ENCODE data around the gene TMED1. TPM values are rescaled to one million over a fixed set of nuclear protein-coding genes. Genes with fewer than 3 reads are reported as not detected.
A peak's percentile ranks its signal among the peaks of the same experiment; 100 is the strongest.
"Not testable (repeated sequence)": the region's sequence is repeated elsewhere in the genome, so short reads cannot be mapped to it uniquely, and the experiment has no call there.

TMED1 gene, protein sequence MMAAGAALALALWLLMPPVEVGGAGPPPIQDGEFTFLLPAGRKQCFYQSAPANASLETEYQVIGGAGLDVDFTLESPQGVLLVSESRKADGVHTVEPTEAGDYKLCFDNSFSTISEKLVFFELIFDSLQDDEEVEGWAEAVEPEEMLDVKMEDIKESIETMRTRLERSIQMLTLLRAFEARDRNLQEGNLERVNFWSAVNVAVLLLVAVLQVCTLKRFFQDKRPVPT
- polyA plus RNA-seq, result 100 to 1,000 TPM in 1 of 3 donors, 10 to 100 TPM in 2; 60.1 to 103 (median 88.5) TPM

DNA sequence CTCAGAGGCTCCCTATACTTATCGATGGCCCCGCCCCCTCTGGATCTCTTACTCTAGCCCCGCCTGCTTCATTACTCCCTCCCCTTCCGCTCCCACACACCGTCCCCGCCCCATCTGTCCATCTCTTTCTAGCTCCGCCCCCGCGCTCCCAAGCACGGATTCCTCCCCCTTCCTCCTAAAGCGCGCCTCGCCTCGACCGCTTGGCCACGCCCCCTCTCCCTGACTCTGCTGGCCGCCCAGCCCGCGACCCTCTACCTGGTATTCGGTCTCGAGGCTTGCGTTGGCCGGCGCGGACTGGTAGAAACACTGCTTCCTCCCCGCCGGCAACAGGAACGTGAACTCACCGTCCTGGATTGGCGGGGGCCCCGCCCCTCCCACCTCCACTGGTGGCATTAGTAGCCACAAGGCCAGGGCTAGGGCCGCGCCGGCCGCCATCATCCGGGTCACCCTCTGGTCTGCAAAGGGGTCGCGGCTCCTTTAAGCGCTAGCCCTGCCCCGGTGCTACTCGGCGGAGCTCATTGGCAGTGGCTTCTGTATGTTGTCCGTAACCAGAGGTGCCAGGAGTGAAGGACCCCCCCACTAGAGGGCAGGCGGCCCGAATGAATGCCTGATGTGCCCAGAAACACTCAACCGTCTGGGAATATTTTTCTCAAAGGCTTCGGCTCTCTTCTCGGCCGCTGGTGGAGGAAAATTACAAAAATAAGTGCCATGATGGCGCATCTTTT lies at the start of gene TMED1:
TSS of gene TMED1 (minus strand) at position 459 of the 725 bp plus-strand sequence. CDS start at position 438, 21 bp downstream.
- Mint-ChIP-seq H3K4me3 (peak within 1 kb of the TSS; percentile 95 to 99 (median 97)), H3K9me3 (no peaks in the 10 kb centered on the region), H3K4me1 (peaks cover 13 to 19% of the 10 kb centered on the region in 2 donors), H3K36me3 (peaks cover 0 to 4% (median 3%) of the 10 kb centered on the region in 3 donors), H3K27me3 (ENCODE audit: low read depth in 3 of 3) (peaks cover 14 to 33% (median 28%) of the 10 kb centered on the region in 3 donors), H3K27ac (peak within 1 kb of the TSS; percentile 98 to 100 (median 100))
- DNase-seq, result peak; percentile 95 to 96 (median 96)

DNA sequence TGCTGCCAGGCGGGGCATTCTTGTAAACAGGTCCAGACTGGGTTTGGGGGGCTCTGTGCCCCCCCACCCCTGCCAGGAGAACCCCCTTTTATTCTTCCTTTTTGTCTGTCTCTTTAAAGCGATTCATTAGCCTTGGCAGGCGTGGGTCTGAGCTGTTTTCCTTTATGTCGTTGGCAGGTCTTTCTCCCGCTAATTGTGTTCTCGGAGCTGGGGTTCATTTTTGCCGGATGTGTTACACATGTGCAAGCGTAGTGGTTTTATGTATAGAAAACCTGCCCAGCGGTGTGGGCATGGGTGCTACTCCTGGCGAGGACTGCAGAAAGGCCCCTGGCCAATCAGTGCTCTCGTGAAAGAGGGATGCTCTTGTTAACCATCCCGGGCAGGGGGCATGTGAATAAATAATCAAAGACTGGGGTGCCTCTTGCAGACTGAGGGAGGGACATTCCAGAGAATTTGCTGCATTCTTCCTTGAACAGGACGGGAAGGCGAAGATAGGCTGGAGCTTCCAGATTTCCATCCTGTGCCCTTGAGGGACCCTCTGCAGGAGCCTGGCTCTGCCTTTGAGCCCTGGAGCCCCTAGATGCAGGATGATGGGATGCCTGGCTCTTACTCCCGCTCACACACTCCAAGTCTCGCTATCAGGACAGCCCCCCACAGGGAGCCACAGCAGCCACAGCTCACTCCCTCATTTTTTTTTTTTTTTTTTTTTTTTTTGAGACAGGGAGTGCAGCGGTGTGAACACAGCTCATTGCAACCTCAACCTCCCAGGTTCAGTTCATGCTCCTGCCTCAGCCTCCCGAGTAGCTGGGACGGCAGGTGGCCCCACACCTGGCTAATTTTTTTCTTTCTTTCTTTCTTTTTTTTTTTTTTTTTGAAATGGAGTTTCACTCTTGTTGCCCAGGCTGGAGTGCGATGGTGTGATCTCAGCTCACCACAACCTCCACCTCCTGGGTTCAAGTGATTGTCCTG lies 49.5 kb upstream of the TMED1 start:
- DNase-seq, result no peak
- peaks cover 0 to 2% of the 10 kb centered on the region in 2 donors for H3K4me1 Mint-ChIP-seq
- no peaks in the 10 kb centered on the region for H3K9me3 Mint-ChIP-seq
- no peaks in the 10 kb centered on the region for H3K27me3 Mint-ChIP-seq (ENCODE audit: low read depth in 3 of 3)
- H3K27ac Mint-ChIP-seq, result no peak overlapping the region
- H3K4me3 Mint-ChIP-seq, result no peak overlapping the region
- H3K36me3 Mint-ChIP-seq, result no peaks in the 10 kb centered on the region

DNA sequence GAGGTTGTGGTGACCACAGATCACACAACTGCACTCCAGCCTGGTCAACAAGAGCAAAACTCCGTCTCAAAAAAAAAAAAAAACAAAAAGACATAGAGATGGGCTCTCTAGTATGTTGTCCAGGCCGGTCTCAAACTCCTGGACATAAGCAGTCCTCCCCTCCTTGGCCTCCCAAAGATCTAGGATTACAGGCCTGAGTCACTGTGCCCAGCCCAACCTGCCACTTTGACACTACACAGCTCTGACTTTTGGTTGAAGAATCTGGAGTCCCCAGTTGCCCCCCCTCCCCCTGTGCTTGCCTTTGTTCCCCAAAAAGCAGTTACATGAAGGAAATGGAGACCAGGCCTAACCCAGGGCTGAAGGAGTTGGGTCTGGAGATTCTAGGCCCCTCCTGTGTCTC lies 48.3 kb upstream of the TMED1 start:
- no peaks in the 10 kb centered on the region for H3K27me3 Mint-ChIP-seq (ENCODE audit: low read depth in 3 of 3)
- DNase-seq, result no peak
- no peak overlapping the region for H3K4me3 Mint-ChIP-seq
- H3K4me1 Mint-ChIP-seq, result peaks cover 2 to 4% of the 10 kb centered on the region in 2 donors
- H3K36me3 Mint-ChIP-seq, result no peaks in the 10 kb centered on the region
- no peaks in the 10 kb centered on the region for H3K9me3 Mint-ChIP-seq
- no peak overlapping the region for H3K27ac Mint-ChIP-seq

DNA sequence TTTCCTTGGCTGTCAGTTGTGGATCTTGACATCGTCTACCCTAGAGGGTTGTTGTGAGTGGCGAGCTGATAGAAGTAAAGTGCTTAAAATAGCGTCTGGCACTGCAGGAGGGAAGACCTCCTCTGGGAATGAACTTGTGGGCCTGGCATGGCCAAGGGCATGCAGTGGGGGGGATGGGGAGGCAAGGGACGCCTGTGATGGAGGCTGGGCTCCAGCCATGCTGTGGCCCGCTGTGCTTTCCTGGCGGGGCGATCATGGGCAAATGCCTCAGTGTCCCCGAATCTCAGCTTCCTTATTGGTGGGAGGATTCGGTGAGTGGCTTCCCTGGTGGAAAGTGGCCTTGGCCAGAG lies 46.1 kb upstream of the TMED1 start:
- no peaks in the 10 kb centered on the region for H3K27me3 Mint-ChIP-seq (ENCODE audit: low read depth in 3 of 3)
- H3K27ac Mint-ChIP-seq, result no peak overlapping the region
- H3K9me3 Mint-ChIP-seq, result no peaks in the 10 kb centered on the region
- H3K36me3 Mint-ChIP-seq, result no peaks in the 10 kb centered on the region
- H3K4me3 Mint-ChIP-seq, result no peak overlapping the region
- peaks cover 8 to 15% of the 10 kb centered on the region in 2 donors for H3K4me1 Mint-ChIP-seq
- DNase-seq, result no peak

DNA sequence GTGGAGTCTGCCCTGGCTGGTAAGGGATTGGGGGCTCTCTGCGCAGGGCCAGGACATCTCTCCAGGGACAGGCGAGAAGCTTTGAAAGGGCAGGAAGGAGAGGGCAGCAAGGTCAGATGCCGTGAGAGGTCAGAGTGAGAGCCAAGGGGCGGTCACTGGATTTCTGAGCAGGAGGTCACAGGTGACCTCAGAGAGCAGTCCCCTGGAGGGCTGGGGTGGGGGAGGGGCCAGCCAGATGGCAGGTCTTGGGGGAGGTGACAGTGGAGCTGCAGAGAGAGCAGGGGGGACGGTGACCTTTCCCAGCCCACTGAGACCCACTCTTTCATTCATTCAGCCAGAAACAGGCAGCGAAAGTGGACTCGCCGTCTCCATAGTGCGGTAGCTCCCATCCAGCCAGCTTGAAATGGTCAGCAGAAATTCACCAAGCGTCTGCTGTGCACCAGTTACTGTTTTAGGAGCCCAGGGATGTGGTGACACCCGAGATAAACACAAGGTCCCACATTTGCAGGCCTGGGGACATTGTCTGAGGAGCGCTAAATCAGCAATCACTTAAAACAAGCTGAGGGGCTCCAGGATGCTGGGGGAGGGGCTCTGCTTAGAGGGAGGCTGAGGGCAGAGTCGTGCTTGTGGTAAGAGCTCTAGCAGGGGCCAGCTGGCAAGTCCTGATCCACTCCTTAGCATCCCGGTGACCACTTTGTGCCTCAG lies 45.5 kb upstream of the TMED1 start:
- no peaks in the 10 kb centered on the region for H3K36me3 Mint-ChIP-seq
- peaks cover 8 to 15% of the 10 kb centered on the region in 2 donors for H3K4me1 Mint-ChIP-seq
- H3K27me3 Mint-ChIP-seq (ENCODE audit: low read depth in 3 of 3), result no peaks in the 10 kb centered on the region
- no peak overlapping the region for H3K4me3 Mint-ChIP-seq
- H3K9me3 Mint-ChIP-seq, result no peaks in the 10 kb centered on the region
- DNase-seq, result no peak
- H3K27ac Mint-ChIP-seq, result no peak overlapping the region

DNA sequence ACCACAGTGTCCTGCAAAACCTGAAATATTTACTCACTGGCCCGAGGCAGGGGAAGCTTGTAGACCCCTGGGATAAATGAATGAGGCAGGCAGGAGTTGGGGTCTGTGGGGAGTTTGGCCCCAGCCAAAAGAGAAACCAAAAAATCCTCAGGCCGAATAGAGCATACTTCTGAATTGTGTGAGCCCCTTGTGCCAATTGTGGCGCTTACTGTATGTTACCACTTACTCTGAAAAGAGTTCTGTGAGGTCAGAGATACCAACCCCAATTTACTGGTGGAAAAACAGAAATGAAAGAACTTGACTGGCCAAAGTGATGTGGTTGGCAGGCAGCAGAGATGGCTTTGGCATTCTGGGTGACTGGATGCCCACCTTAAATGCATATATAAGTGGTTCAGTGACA lies 42.2 kb upstream of the TMED1 start:
- H3K27me3 Mint-ChIP-seq (ENCODE audit: low read depth in 3 of 3), result no peaks in the 10 kb centered on the region
- no peak overlapping the region for H3K4me3 Mint-ChIP-seq
- DNase-seq, result no peak
- peak overlapping the region in 4 of 6 donors; percentile 15 to 78 (median 30) for H3K27ac Mint-ChIP-seq
- H3K9me3 Mint-ChIP-seq, result no peaks in the 10 kb centered on the region
- H3K4me1 Mint-ChIP-seq, result peaks cover 7 to 15% of the 10 kb centered on the region in 2 donors
- no peaks in the 10 kb centered on the region for H3K36me3 Mint-ChIP-seq

DNA sequence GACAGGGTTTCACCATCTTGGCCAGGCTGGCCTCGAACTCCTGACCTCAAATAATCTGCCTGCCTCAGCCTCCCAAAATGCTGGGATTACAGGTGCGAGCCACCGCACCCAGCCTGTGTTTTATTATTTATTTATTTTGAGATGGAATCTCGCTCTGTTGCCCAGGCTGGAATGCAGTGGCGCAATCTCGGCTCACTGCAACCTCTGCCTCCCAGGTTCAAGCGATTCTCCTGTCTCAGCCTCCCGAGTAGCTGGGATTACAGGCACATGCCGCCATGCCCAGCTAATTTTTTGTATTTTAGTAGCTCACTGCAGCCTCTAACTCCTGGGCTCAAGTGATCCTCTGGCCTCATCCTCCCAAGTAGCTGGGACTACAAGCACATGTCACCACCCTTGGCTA lies 41.6 kb upstream of the TMED1 start:
- H3K27ac Mint-ChIP-seq; H3K36me3 Mint-ChIP-seq; DNase-seq; H3K9me3 Mint-ChIP-seq; H3K27me3 Mint-ChIP-seq (ENCODE audit: low read depth in 3 of 3); H3K4me3 Mint-ChIP-seq: not testable (repeated sequence)
- peaks cover 12 to 19% of the 10 kb centered on the region in 2 donors for H3K4me1 Mint-ChIP-seq

DNA sequence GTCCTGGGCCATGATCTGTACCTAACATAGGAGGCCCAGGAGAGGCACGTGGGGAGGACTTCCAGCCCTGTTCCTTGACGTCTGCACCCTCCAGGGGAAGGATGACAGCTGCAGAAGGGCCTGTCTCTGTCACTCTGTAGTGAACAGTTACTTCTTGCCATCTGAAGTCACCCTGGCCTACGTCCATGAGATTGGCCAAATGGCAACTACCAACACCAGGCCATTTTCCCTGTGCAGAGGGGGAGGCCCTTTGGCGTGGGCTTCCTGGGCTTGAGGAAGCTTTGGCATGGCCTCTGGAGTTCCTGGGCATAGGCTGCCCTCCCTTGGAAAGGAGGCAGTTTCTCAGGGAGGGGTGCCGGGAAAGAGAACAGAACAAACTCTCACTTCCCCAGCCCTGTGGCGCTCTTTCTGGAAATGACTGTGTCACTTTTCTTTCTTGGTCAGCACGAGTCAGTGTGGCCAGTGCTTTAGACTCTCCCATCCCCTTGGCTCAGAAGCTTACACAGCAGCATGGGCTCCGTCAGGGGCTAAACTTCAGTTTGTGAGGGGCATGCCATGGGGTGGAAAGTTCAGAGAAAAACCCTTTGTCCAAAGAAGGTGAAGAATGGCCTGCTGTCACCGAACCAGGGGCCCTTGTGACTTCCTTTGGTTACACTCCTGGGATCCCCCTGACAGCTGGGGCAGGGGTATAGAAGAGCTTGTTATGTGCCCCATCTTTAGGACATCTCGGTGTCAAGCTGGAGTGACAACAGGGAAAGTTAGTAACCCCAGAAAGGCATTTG lies 40.6 kb upstream of the TMED1 start:
- Mint-ChIP-seq H3K4me1 (peaks cover 15 to 23% of the 10 kb centered on the region in 2 donors), H3K36me3 (no peaks in the 10 kb centered on the region), H3K4me3 (no peak overlapping the region), H3K9me3 (no peaks in the 10 kb centered on the region), H3K27me3 (ENCODE audit: low read depth in 3 of 3) (peaks cover 0 to 10% (median 5%) of the 10 kb centered on the region in 3 donors), H3K27ac (no peak overlapping the region)
- DNase-seq, result no peak

DNA sequence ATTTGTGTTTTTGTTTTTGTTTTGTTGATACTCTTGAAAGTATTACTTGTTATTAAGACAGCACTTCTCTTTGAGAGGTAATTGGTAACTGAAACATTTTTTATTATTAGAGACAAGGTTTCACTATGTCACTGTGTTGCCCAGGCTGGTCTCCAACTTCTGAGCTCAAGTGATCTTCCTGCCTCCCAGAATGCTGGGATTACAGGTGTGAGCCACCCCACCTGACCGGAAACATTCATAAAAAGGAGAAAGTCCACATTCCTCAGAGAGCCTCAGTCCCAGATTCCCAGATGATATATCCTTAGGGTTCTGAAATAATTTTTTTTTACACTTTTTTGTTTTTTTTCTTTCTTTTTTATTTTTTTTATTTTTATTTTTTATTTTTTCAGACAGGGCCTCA lies 38.0 kb upstream of the TMED1 start:
- Mint-ChIP-seq H3K9me3 (no peaks in the 10 kb centered on the region), H3K4me3 (peak overlapping the region; percentile 29 to 68 (median 54)), H3K27ac (peak overlapping the region in 1 of 6 donors; percentile 65), H3K36me3 (no peaks in the 10 kb centered on the region), H3K4me1 (peaks cover 18 to 19% of the 10 kb centered on the region in 2 donors), H3K27me3 (ENCODE audit: low read depth in 3 of 3) (peaks cover 1 to 14% (median 5%) of the 10 kb centered on the region in 3 donors)
- no peak for DNase-seq

DNA sequence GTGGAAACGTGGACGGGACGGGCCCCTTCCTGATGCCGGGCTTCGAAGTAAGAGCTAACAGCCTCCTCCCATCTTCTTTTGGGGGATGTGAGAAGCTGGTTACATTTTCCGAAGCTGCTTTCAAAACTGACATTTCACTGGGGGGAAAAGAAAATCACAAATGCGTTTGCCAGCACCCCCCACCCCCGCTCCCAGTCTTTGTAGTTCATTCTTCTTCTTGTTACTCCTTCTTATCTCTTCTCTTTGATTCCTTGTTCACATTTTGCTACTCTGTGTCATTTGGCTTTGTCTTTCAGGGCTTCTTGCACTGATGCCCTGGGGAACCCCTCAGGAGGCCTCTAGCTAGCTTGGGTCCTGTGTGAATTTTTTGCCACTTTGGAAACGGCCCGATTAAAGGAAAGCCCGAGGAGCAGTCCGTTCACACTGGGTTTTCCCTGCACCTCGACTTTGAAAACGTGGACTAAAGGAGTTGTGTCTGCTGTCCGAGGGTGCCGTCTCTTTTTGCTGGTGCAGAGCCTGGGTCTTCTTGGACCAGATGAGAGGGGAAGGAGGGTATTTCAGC lies 36.6 kb upstream of the TMED1 start:
- Mint-ChIP-seq H3K4me1 (peaks cover 15 to 22% of the 10 kb centered on the region in 2 donors), H3K9me3 (no peaks in the 10 kb centered on the region)
- DNase-seq, result no peak

DNA sequence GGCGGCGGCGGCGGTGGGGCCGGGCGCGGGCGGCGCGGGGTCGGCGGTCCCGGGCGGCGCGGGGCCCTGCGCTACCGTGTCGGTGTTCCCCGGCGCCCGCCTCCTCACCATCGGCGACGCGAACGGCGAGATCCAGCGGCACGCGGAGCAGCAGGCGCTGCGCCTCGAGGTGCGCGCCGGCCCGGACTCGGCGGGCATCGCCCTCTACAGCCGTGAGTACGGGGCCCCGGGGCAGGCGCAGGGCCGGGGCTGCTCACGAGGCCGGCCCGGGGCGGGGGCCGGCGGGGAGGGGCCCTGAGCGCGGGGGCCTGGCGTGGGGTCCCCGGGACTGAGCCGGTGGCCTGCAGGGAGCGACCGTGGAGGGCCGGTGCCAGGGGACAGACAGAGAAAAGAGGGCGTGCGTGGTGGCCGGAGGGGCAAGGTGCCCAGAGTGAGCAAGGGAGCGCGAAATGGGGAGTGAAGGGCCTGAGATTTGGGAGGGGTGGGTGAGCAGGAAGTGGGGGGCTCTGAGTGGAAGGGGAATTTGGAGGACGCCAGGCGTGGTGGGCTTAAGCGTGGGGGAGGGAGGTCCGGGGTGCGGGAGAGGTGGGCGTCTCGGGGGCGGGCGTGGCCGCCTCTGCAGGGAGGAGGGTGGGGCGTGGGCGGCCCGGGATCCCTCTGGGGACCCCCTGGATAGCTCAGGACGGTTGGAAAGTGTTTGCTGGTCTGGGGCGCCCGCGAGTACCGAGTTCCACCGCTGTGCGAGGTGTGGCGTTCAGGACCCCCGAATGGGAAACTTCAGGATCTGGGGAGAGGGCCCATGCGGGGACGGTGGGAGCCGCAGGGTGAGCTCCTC lies 35.9 kb upstream of the TMED1 start:
- Mint-ChIP-seq H3K36me3 (no peaks in the 10 kb centered on the region), H3K9me3 (no peaks in the 10 kb centered on the region)

More for the DNA sequence above, 36.6 kb upstream of the TMED1 start:
- H3K27me3 Mint-ChIP-seq (ENCODE audit: low read depth in 3 of 3), result peaks cover 1 to 14% (median 5%) of the 10 kb centered on the region in 3 donors
- no peaks in the 10 kb centered on the region for H3K36me3 Mint-ChIP-seq
- peak overlapping the region; percentile 10 to 83 (median 58) for H3K27ac Mint-ChIP-seq
- peak overlapping the region; percentile 72 to 86 (median 79) for H3K4me3 Mint-ChIP-seq

More for the DNA sequence above, 35.9 kb upstream of the TMED1 start:
- H3K4me3 Mint-ChIP-seq, result peak overlapping the region; percentile 72 to 86 (median 79)
- DNase-seq, result peak; percentile 3 to 22 (median 15)
- H3K27me3 Mint-ChIP-seq (ENCODE audit: low read depth in 3 of 3), result peaks cover 1 to 16% (median 5%) of the 10 kb centered on the region in 3 donors
- H3K4me1 Mint-ChIP-seq, result peaks cover 15 to 22% of the 10 kb centered on the region in 2 donors
- peak overlapping the region in 4 of 6 donors; percentile 10 to 83 (median 47) for H3K27ac Mint-ChIP-seq
